GM21723 (cell line): ENCODE data around the gene PLPPR5.

Experiments
- ATAC-seq: cut with Tn5 transposase; IDR thresholded peaks from one replicate; pipeline ENCODE4 v1.9.1; 2021; ENCODE audit warnings: mild to moderate bottlenecking, moderate library complexity; ENCODE audit not compliant: unreplicated experiment

The PLPPR5 gene

DNA sequence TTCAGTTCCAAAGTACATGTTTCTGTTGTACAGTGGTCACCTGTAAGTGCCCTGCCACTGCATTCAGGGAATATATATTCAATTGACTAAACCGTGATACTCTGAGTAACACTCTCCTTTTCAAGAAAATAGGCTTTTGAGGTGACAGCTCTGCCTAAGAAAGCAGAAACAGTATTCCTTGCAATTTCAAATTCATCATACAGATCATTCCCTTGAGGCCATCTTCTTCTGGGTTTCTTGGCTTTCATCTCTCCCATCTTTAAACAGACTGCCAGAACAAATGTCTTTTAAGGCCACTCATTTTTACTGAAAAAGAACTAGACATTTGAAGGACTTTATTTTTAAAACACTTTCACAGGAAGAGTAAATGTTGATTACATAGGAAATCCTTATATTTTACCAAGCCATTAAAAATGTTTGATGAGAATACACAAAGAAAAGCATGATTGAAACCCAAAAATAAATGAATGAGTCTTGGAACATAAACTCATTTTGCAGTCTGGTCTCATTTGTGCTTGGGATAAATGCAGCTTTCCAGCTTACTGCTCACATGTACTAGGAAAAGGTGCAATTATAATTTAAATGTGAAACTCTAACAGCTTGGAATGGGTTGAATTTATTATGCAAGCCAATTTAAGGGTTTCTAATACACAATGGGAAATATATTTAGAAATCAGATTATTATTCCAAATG lies 34.7 kb downstream of the PLPPR5 start:
- ATAC-seq: no peak

- no peak for ATAC-seq
These were observed 37.5 kb downstream of the PLPPR5 start for GRCh38 chr1:98967122-98967521.

- ATAC-seq: no peak
These were observed 39.3 kb downstream of the PLPPR5 start for GRCh38 chr1:98965394-98965793.

DNA sequence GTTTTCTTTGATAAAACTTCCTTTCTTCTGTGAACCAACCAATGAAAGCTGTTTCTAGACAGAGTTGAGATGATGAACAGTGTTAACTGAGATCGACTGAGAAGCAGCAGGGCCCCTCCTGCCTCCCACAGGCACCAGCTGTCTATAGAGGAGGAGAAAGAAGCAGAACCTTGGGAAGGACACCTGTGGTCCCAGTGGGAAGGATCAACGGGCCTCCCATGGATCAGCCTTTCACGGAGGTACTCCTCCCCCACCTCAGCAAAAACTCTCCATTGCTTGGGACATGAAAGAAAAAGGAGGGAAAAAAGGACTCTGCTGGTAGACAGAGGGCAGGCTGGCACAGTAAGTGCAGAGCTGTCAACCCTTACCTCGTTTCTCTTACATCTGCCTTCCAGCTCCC lies 40.5 kb downstream of the PLPPR5 start:
- ATAC-seq: no peak

GRCh38 chr1:98963064-98963758 lies 41.5 kb downstream of the PLPPR5 start:
- ATAC-seq: no peak

GRCh38 chr1:98962156-98962555 lies 42.5 kb downstream of the PLPPR5 start:
- no peak for ATAC-seq

DNA sequence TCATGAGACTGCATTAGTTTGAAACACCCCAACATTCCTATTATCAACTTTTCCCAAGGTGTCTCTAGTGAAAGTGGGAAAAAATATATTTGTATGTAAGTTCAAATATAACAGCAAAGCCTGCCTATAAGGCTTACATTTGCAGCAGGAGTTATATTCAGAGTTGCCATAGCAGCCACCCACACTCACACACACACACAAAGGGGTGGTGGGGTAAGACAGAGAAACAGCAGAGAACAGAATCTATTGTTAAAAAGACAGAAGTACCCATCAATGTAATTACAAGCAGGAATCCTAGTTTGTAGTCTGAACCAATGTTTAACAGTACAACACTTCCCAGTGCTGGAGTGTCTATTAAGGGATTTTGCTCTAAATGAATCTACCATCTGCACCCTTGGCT lies 55.0 kb downstream of the PLPPR5 start:
- ATAC-seq: no peak

DNA sequence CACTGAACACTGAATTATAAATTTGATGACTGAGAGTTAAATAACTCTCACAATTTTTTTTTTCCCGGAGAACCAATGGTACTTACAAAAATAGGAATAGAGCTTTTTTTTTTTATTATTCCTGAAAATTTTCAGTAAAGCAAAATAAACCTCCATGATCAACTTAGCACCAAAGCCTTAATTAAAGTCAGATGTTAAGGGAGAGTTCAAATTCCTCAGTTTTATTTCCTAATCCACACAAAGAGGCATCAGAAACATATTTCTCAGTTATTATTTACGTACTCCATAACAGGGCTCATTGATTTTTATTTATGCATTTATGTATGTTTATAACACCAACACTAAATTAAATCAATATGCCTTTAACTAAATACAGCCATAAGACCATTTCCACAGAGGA lies 55.5 kb downstream of the PLPPR5 start:
- ATAC-seq: no peak

DNA sequence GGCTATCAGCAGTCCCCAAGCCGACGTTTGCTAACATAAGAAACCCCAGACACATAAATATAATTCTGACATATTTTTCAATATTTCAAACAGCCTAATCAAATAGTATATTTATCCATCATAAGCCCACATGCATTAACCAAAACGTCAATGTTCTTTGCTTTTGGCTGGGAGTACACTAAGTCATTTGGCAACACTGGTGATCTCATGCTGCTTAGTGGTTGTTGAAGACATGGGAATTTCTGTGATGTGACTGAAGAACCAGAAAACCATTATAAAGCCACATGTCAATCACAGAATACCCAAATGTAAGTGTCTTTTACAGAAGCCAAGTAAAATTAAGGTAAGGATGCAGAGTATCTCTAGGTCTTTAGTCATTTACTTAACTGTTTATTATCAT lies 57.6 kb downstream of the PLPPR5 start:
- ATAC-seq: no peak

- ATAC-seq: no peak
These were observed 64.0 kb downstream of the PLPPR5 start for GRCh38 chr1:98940722-98941079.

DNA sequence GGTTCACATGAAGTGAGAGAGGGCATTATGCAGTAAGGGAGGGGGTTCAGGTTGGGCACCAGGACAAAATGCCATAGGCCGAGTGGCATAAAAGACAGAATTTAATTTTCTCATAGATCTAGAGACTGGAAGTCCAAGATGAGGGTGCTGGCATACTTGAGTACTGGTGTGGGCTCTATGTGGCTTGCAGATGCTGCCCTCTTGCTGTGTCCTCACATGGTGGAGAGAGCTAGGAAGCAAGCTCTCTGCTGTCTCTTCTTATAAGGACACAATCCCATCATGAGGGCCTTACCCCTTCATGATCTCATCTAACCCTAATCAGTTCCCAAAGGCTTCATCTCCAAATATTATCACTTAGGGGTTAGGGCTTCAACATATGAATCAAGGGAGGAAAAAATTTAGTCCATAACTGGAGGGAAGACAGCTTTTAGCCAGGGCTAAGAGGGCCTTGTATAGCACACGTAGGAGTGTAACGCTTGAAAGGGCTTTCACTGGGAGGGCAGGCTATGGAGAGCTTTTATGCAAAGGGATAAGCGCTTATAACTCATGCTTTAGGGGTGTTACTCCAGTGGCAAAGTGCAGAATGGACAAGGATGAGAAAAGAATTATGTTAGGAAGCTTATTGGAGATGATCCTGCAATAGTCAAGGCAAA lies 64.5 kb downstream of the PLPPR5 start:
- ATAC-seq: no peak

GRCh38 chr1:98939471-98939870 lies 65.2 kb downstream of the PLPPR5 start:
- ATAC-seq: no peak

GRCh38 chr1:98937347-98937746 lies 67.3 kb downstream of the PLPPR5 start:
- no peak for ATAC-seq

DNA sequence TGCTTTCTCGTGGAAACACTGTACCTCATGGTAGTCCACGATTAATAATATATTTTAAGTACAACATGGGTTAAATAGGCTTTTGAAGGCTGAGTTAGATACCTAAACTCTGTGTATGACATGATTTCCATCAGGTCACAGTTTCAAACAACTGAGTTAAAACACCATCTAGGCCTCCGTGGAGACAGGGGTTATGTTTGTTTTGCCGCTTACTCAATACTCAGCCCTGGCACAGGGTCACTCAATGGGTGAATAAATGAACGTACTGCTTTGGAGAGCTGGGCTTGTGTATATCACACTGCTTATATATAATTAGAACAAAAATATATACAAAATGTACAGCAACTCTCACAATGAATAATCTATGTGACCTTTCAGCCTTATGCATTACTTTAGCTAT lies 72.5 kb downstream of the PLPPR5 start:
- no peak for ATAC-seq

DNA sequence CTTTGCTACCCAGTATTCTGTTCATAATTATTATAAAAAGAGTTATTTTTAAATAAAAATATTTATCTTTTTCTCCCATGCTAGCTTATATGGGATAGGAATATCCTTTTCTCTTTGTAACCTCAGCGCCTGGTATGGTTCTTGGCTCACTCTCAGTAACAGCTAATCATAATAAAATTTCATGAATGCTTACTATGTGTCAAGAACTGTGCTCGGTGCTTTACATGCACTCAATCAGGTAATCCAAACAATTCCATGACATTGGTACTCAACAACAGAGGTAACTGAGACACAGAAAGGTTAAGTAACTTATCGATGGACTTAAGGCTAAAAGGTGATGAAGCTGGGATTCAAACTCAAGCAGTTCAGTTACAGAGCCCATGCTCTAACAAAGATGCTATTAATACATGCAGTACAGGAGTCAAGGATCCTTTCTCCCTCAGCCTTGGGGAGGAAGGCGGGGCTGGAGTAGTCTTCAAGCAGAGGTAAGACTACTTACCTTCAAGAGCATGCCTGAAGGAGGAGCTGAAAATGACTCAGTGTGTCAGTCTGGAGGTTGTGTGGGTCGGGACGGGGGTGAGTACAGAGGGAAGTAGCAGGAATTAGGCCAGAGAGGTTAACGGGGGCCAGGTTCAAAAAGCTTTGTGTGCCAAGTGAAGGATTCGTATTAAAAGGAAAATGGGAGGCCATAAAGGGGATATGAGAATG lies 73.4 kb downstream of the PLPPR5 start:
- ATAC-seq: no peak

DNA sequence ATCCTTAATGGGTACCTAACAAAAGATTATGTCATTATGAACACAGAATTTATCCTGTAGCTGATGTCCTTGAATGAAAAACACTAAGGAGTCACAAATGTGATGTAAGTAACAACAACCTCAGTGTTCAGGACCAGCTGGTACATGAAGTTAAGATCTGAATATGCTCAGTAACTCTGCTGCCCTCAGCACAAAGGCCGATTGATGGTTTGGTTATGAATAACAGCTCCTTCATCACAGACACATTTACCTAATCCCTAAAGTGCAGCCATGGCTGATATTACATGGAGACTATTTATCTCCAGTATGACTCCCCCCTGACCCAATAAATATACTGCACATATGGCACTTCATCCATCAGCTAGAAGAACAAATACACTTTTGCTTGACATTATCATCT lies 75.2 kb downstream of the PLPPR5 start:
- no peak for ATAC-seq

DNA sequence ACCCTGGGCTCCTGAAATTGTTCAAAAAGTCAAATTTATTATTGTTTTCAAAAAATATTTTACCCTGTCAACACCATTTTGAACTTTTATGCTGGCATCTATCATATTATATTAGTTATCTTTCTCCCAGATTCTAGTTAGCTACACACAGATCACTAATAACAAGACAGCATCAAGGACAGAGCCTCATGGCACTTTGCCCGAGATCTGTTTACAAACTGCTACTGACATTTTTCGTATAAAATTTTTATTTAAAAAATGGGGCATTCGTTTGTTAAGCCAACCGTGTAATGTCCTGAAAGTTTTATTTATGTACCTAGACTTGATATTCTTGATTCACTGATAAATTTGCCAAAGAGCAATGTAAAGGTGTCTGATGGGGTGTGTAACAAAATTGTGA lies 78.1 kb downstream of the PLPPR5 start:
- no peak for ATAC-seq

DNA sequence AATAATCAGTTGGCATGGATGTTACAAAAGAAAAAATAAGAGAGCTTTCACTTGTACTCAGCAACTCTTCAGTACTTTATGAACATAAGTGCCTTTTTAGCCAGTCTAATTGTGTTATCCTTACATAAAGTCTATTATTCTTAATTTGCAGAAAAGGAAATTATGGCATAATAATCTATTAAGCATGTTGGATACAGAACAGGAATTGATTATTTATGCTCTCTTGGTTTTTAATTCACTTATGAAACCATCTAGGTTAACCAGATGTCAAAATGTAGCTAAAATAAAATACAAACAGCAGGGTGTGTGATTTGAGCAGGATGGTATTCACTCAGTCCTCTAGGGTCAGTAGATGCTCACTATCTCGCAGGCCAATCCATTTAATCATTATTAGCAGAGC lies 79.7 kb downstream of the PLPPR5 start:
- ATAC-seq: no peak

DNA sequence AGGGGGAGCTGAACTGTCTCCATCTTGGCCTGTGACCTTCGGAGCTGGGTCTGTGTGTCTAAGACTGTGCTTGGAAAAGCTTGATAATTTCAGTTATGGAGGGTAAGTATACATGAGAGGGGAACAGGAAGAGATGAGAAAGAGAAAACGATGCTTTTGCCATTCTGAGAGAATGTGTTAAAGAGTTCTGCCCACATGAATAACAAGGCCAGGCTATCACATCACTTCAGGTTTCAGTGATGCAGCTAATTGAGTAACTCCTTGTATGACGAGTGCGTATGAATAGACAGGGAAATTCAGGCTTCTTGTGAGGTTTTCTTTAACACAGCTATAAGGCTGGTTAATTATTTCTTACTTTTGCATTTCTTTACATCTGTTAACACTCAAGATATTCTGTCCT lies 81.0 kb downstream of the PLPPR5 start:
- ATAC-seq: no peak

DNA sequence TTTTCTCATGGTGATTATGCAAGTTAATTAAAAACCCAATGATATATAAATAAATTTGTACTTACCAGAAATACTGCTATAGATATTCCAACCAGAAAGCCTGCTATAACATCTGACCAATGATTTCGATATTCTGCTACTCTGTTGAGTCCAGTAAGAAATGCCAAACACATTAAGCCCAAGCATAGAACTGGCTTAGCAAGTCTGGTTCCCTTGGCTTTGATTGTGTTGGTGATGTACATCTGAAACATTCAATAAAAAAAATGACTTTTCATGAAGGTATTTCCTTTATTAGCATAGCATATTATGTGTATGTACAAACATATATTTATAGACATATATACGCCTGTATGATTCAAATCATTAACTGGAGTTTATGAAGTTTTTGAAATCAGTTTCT lies 82.8 kb downstream of the PLPPR5 start:
- no peak for ATAC-seq

GRCh38 chr1:98920441-98921110 lies 84.1 kb downstream of the PLPPR5 start:
- no peak for ATAC-seq
